GM12864 (cell line): ENCODE measurements around the gene TRIO.

Source experiments
- DNase-seq: peaks from one replicate; pipeline ENCODE4 v3.0.0-alpha.2; 2011; ENCODE audit warnings: low read depth
- H3K4me3 ChIP-seq: 2 replicates; pipeline ENCODE4 v1.5.1; 2011; ENCODE audit warnings: mild to moderate bottlenecking, low read depth, low read length, control low read depth
- CTCF ChIP-seq: IDR thresholded peaks from 2 replicates; pipeline ENCODE4 v1.5.1; 2011; ENCODE audit warnings: low read depth, mild to moderate bottlenecking, moderate library complexity, low read length, control low read depth, inconsistent platforms; ENCODE audit errors: missing control alignments

Gene TRIO

GRCh38 chr5:14295610-14296009 lies 152.5 kb downstream of the TRIO start:
- no peak for DNase-seq
- no peak for TF ChIP-seq CTCF
- H3K4me3 ChIP-seq, result no peak overlapping the region

GRCh38 chr5:14296533-14297331 lies 153.6 kb downstream of the TRIO start:
- DNase-seq, result no peak
- H3K4me3 ChIP-seq, result no peak overlapping the region
- no peak for TF ChIP-seq CTCF

DNA sequence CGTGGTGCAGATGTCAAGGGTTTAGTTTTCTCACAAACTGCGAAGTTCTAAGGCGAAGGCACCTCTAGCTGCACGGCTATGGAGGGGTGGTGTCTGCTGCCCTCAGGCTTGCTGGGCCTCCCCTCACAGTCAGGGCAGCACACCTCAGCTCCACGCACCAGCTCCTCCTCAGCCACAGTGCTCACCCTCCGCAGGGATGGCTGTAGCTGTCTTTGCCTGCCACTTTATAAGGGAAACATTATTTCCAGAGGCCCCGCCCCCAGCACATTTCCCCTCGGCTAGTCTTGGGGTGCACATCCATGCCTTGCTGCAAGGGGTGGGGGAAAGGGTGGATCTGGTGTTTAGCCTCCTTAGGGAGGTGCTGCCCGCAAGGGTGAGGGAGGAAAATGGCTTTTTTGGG lies 154.6 kb downstream of the TRIO start:
- no peak overlapping the region for H3K4me3 ChIP-seq
- no peak for TF ChIP-seq CTCF
- DNase-seq, result no peak

DNA sequence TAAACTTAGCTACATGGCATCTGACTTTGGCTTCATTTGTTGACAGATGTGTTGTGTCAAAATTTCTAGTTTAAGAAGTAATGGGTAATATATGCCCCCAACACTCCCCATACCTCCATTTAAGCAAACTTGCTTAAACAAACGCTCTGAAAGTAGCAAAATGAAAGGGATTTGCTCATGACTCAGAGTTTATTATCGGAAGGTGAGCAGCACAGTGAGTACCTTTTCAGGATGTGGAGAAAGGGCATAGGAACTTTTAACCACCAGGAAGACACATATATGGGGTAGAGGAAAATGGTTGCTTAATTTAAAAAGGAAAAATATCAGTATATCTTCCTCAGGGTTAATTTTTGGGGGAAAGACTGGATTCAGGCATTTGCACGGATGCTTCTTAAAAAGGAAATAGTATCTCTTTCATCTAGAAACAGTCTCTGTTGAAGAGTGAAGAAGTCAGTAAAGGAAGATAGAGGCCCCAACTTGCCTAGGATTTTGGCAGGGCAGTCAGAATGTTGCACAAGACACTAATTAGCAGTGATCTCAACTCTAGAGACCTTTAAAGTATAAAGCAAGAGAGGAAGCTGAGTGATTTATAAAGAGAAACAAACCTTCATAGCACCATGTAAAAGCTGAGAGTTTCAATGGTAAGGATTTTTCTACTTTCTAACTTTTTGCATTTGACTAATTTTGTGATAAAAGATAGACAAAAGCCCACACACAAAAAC lies 155.1 kb downstream of the TRIO start:
- no peak overlapping the region for H3K4me3 ChIP-seq
- DNase-seq, result no peak
- no peak for TF ChIP-seq CTCF

GRCh38 chr5:14299666-14300065 lies 156.5 kb downstream of the TRIO start:
- TF ChIP-seq CTCF, result no peak
- no peak for DNase-seq
- no peak overlapping the region for H3K4me3 ChIP-seq

- no peak for TF ChIP-seq CTCF
- no peak overlapping the region for H3K4me3 ChIP-seq
- no peak for DNase-seq
Measured at GRCh38 chr5:14301186-14301585, 158.0 kb downstream of the TRIO start.
